HepG2 (cell line): ENCODE measurements around the gene MRPL30. TPM values are rescaled to one million over a fixed set of nuclear protein-coding genes. Genes with fewer than 3 reads are reported as not detected.

Experiments
- FOXC1 ChIP-seq: sonication (generic); formaldehyde crosslinking; IDR thresholded peaks from 2 replicates; pipeline ENCODE4 v1.8.0; 2022; ENCODE audit warnings: mild to moderate bottlenecking, missing genetic modification reagents, borderline replicate concordance
- FOXP1 ChIP-seq, 2 experiments: fragments of 450-650 bp in 1 of 2; IDR thresholded peaks; 2 replicates each; pipeline ENCODE4 v1.6.1; 2017 to 2018; ENCODE audit warnings: antibody characterized with exemption in 1 of 2
- GPN1 ChIP-seq: sonication (generic); formaldehyde crosslinking; IDR thresholded peaks from 2 replicates; pipeline ENCODE4 v1.5.1; 2020; ENCODE audit warnings: missing genetic modification reagents, borderline replicate concordance
- GZF1 ChIP-seq: sonication (generic); formaldehyde crosslinking; IDR thresholded peaks from 2 replicates; pipeline ENCODE4 v1.5.1; 2020; ENCODE audit warnings: mild to moderate bottlenecking, missing genetic modification reagents
- ISL2 ChIP-seq: sonication (generic); formaldehyde crosslinking; IDR thresholded peaks from 2 replicates; pipeline ENCODE4 v1.5.0; 2020; ENCODE audit warnings: missing genetic modification reagents
- KLF13 ChIP-seq: sonication (generic); formaldehyde crosslinking; IDR thresholded peaks from 2 replicates; pipeline ENCODE4 v1.4.0; 2020; ENCODE audit warnings: mild to moderate bottlenecking, missing genetic modification reagents
- NAIF1 ChIP-seq: sonication (generic); formaldehyde crosslinking; IDR thresholded peaks from 2 replicates; pipeline ENCODE4 v1.5.0; 2020; ENCODE audit warnings: mild to moderate bottlenecking, missing genetic modification reagents, borderline replicate concordance
- POLR2A ChIP-seq, 2 experiments: IDR thresholded peaks; 2 replicates each; pipeline ENCODE4 v1.6.1; 2011; ENCODE audit warnings: low read depth in 2 of 2, low read length in 2 of 2, mild to moderate bottlenecking in 1 of 2, moderate library complexity in 1 of 2; ENCODE audit not compliant: insufficient read depth in 1 of 2
- RAD21 ChIP-seq: fragments of 450-650 bp; formaldehyde crosslinking; IDR thresholded peaks from 2 replicates; pipeline ENCODE4 v1.5.0; 2020; ENCODE audit warnings: mild to moderate bottlenecking
- SP140L ChIP-seq: sonication (generic); formaldehyde crosslinking; IDR thresholded peaks from 2 replicates; pipeline ENCODE4 v1.4.0; 2020; ENCODE audit warnings: missing genetic modification reagents, borderline replicate concordance
- TBP ChIP-seq: sonication (generic); formaldehyde crosslinking; IDR thresholded peaks from 2 replicates; pipeline ENCODE4 v1.5.0; 2020; ENCODE audit warnings: missing genetic modification reagents
- TEAD3 ChIP-seq: optimal IDR thresholded peaks from 2 replicates; pipeline ENCODE3; 2016; ENCODE audit warnings: borderline replicate concordance
- TRAFD1 ChIP-seq: sonication (generic); formaldehyde crosslinking; IDR thresholded peaks from 2 replicates; pipeline ENCODE4 v1.5.1; 2020; ENCODE audit warnings: missing genetic modification reagents, mild to moderate bottlenecking, borderline replicate concordance
- ZFP90 ChIP-seq: sonication (generic); formaldehyde crosslinking; IDR thresholded peaks from 2 replicates; pipeline ENCODE4 v1.8.0; 2022; ENCODE audit warnings: missing genetic modification reagents, mild to moderate bottlenecking, inconsistent platforms, borderline replicate concordance
- ZNF263 ChIP-seq: sonication (generic); formaldehyde crosslinking; IDR thresholded peaks from 2 replicates; pipeline ENCODE4 v1.4.0; 2020; ENCODE audit warnings: missing genetic modification reagents
- ZNF264 ChIP-seq: sonication (generic); formaldehyde crosslinking; IDR thresholded peaks from 2 replicates; pipeline ENCODE4 v1.4.0; 2020; ENCODE audit warnings: missing genetic modification reagents
- ZNF737 ChIP-seq: sonication (generic); formaldehyde crosslinking; IDR thresholded peaks from 2 replicates; pipeline ENCODE4 v1.5.0; 2020; ENCODE audit warnings: missing genetic modification reagents, mild to moderate bottlenecking, borderline replicate concordance
- ZNF782 ChIP-seq: sonication (generic); formaldehyde crosslinking; IDR thresholded peaks from 2 replicates; pipeline ENCODE4 v1.4.0; 2020; ENCODE audit warnings: missing genetic modification reagents, mild to moderate bottlenecking, borderline replicate concordance
- ZSCAN25 ChIP-seq: sonication (generic); formaldehyde crosslinking; IDR thresholded peaks from 2 replicates; pipeline ENCODE4 v1.8.0; 2022; ENCODE audit warnings: mild to moderate bottlenecking, missing genetic modification reagents
- polyA plus RNA-seq, 8 experiments: library from polyadenylated mRNA; depleted of rRNA in 3 of 8; stranded (reverse) in 7 of 8; unstranded in 1 of 8; fragments of >200 nt; fragmentation: Illumina TruSeq in 4 of 8; extraction: Trizol in 4 of 8; gene quantifications; 2 replicates each; pipeline versions ENCODE4 v1.2.1 to v1.2.3, GENCODE V29; 2011 to 2016; ENCODE audit warnings: low read depth in 4 of 8, missing spikeins in 1 of 8, mixed read lengths in 1 of 8; ENCODE audit not compliant: insufficient read depth in 1 of 8
- total RNA-seq, 5 experiments: library from RNA; depleted of rRNA; stranded (reverse); fragments of >200 nt; fragmentation: Illumina TruSeq; extraction: Trizol; gene quantifications; 2 replicates each; pipeline ENCODE4 v1.2.3, GENCODE V29; 2016; ENCODE audit warnings: low read depth in 1 of 5
- TF ChIP-seq, protein P1 (sequence below): sonication (generic); formaldehyde crosslinking; IDR thresholded peaks from 2 replicates; pipeline ENCODE4 v1.8.1; 2023; ENCODE audit warnings: mild to moderate bottlenecking, inconsistent platforms, moderate library complexity, missing genetic modification reagents, borderline replicate concordance
- TF ChIP-seq, protein P2 (sequence below), 2 experiments: fragments of 450-650 bp in 1 of 2; sonication (generic) in 1 of 2; formaldehyde crosslinking; IDR thresholded peaks; 2 replicates each; pipeline versions ENCODE4 v1.5.0 to v1.8.0; 2020 to 2022; ENCODE audit warnings: mild to moderate bottlenecking in 1 of 2, missing genetic modification reagents in 1 of 2

The MRPL30 gene
- total and polyA plus RNA-seq, 2 of the 13 experiments (the other 11 are each of a cell fraction or from before 2014, with no cell fraction given): 30.2 to 75.3 TPM

GRCh38 chr2:99140860-99141109, 40.2 kb upstream of the MRPL30 start (continued):
- TF ChIP-seq, protein P1, sequence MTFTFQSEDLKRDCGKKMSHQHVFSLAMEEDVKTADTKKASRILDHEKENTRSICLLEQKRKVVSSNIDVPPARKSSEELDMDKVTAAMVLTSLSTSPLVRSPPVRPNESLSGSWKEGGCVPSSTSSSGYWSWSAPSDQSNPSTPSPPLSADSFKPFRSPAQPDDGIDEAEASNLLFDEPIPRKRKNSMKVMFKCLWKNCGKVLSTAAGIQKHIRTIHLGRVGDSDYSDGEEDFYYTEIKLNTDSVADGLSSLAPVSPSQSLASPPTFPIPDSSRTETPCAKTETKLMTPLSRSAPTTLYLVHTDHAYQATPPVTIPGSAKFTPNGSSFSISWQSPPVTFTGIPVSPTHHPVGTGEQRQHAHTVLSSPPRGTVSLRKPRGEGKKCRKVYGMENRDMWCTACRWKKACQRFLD (CRISPR knock-in tag): peak; percentile 56; the same call in 1 of the 2 replicates
- no peak for TF ChIP-seq POLR2A (IDR thresholded peaks at IDR 0.05; ENCODE audit: insufficient read depth in 1 of 2, low read depth in 2 of 2, low read length in 2 of 2)
- TF ChIP-seq SP140L: 0 out of 2 replicates have a peak, but pooled peaks have one; percentile 76
- TF ChIP-seq ZNF264 (CRISPR knock-in tag): no peak; the same call in 1 of the 2 replicates
- TF ChIP-seq TEAD3 (CRISPR knock-in tag): no peak
- peak; percentile 50; the same call in 1 of the 2 replicates for TF ChIP-seq RAD21 (CRISPR knock-in tag)
- TF ChIP-seq, protein P2, sequence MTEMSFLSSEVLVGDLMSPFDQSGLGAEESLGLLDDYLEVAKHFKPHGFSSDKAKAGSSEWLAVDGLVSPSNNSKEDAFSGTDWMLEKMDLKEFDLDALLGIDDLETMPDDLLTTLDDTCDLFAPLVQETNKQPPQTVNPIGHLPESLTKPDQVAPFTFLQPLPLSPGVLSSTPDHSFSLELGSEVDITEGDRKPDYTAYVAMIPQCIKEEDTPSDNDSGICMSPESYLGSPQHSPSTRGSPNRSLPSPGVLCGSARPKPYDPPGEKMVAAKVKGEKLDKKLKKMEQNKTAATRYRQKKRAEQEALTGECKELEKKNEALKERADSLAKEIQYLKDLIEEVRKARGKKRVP (CRISPR knock-in tag; IDR thresholded peaks at IDR 0.05): peak in 1 of 2 experiments; percentile 46; a peak in 1 of 4 replicates
- TF ChIP-seq NAIF1 (CRISPR knock-in tag): peak; percentile 80; the same call in 1 of the 2 replicates
- TF ChIP-seq FOXP1 (IDR thresholded peaks at IDR 0.05): no peak
- TF ChIP-seq FOXP1 (CRISPR knock-in tag; IDR thresholded peaks at IDR 0.05): no peak
- TF ChIP-seq GZF1 (CRISPR knock-in tag): peak; percentile 85; the same call in 1 of the 2 replicates
- peak; percentile 71 for TF ChIP-seq ZSCAN25 (CRISPR knock-in tag)
- TF ChIP-seq TRAFD1: peak; percentile 26
- TF ChIP-seq ZNF737: peak; percentile 92; the same call in 1 of the 2 replicates
- TF ChIP-seq FOXC1 (CRISPR knock-in tag): peak; percentile 86; the same call in 1 of the 2 replicates
- peak; percentile 91 for TF ChIP-seq ZNF782 (CRISPR knock-in tag)
- no peak; the same call in 1 of the 2 replicates for TF ChIP-seq KLF13
- TF ChIP-seq ZNF263 (CRISPR knock-in tag): peak; percentile 72; the same call in 1 of the 2 replicates
- TF ChIP-seq TBP (CRISPR knock-in tag): 0 out of 2 replicates have a peak, but pooled peaks have one; percentile 64
- TF ChIP-seq GPN1 (CRISPR knock-in tag): 0 out of 2 replicates have a peak, but pooled peaks have one; percentile 38
- TF ChIP-seq ISL2: peak; percentile 46
- TF ChIP-seq ZFP90 (CRISPR knock-in tag): peak; percentile 83; the same call in 1 of the 2 replicates
